Measurements from ENCODE around the gene ZFYVE26. TPM values are rescaled to one million over a fixed set of nuclear protein-coding genes. Genes with fewer than 3 reads are reported as not detected.

The ZFYVE26 gene
- total and polyA plus RNA-seq, 12 donors: 6.6 to 33.6 (median 22.1) TPM

- intact Hi-C loops (cut with DNase I): no loop called here
- H3K4me3 ChIP-seq: peak overlapping the region; percentile 6 to 96 (median 50)
- no peaks in the 10 kb centered on the region for H3K9me3 ChIP-seq (replicated peaks in 1 of 3)
- no peak for TF ChIP-seq POLR2A (IDR thresholded peaks at IDR 0.05)
- TF ChIP-seq, protein P1, sequence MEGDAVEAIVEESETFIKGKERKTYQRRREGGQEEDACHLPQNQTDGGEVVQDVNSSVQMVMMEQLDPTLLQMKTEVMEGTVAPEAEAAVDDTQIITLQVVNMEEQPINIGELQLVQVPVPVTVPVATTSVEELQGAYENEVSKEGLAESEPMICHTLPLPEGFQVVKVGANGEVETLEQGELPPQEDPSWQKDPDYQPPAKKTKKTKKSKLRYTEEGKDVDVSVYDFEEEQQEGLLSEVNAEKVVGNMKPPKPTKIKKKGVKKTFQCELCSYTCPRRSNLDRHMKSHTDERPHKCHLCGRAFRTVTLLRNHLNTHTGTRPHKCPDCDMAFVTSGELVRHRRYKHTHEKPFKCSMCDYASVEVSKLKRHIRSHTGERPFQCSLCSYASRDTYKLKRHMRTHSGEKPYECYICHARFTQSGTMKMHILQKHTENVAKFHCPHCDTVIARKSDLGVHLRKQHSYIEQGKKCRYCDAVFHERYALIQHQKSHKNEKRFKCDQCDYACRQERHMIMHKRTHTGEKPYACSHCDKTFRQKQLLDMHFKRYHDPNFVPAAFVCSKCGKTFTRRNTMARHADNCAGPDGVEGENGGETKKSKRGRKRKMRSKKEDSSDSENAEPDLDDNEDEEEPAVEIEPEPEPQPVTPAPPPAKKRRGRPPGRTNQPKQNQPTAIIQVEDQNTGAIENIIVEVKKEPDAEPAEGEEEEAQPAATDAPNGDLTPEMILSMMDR (IDR thresholded peaks at IDR 0.05): no peak
- peaks cover 0 to 28% of the 10 kb centered on the region in 2 donors for H3K36me3 ChIP-seq (replicated peaks in 1 of 2)
- no peaks in the 10 kb centered on the region for H3K27me3 ChIP-seq
- 3 to 8% (median 4%) methylated on average over 14 of the region's 14 CpGs for WGBS, 4 donors
- peak in 4 of 7 donors; percentile 18 to 33 (median 28) for DNase-seq
- peak overlapping the region; percentile 18 to 84 (median 62) for H3K27ac ChIP-seq
- H3K4me1 ChIP-seq (replicated peaks in 1 of 2): peaks cover 9 to 23% of the 10 kb centered on the region in 2 donors
Observed at GRCh38 chr14:67815573-67816225, 691 bp downstream of the ZFYVE26 start.

GRCh38 chr14:67814821-67815220 is 1.6 kb downstream of the ZFYVE26 start:
- TF ChIP-seq, protein P1 (IDR thresholded peaks at IDR 0.05): no peak
- TF ChIP-seq POLR2A (IDR thresholded peaks at IDR 0.05): no peak
- Histone ChIP-seq H3K27ac (no peak overlapping the region), H3K36me3 (replicated peaks in 1 of 2) (peaks cover 0 to 37% of the 10 kb centered on the region in 2 donors), H3K9me3 (replicated peaks in 1 of 3) (no peaks in the 10 kb centered on the region), H3K27me3 (no peaks in the 10 kb centered on the region), H3K4me1 (replicated peaks in 1 of 2) (peaks cover 9 to 16% of the 10 kb centered on the region in 2 donors), H3K4me3 (no peak overlapping the region)
- 69 to 73% (median 70%) methylated on average over 2 of the region's 2 CpGs for WGBS, 4 donors
- intact Hi-C loops (cut with DNase I): no loop called here
- no peak for DNase-seq

GRCh38 chr14:67806246-67806645 is 10.1 kb downstream of the ZFYVE26 start:
- H3K4me3 ChIP-seq: no peak overlapping the region
- H3K4me1 ChIP-seq (replicated peaks in 1 of 2): no peaks in the 10 kb centered on the region
- intact Hi-C loops (cut with DNase I): no loop called here
- no peak for TF ChIP-seq POLR2A (IDR thresholded peaks at IDR 0.05)
- no peak for DNase-seq
- no peaks in the 10 kb centered on the region for H3K9me3 ChIP-seq (replicated peaks in 1 of 3)
- 80 to 94% (median 88%) methylated on average over 3 of the region's 3 CpGs for WGBS, 4 donors
- no peak overlapping the region for H3K27ac ChIP-seq
- H3K27me3 ChIP-seq: no peaks in the 10 kb centered on the region
- H3K36me3 ChIP-seq (replicated peaks in 1 of 2): peaks cover 0 to 99% of the 10 kb centered on the region in 2 donors

- TF ChIP-seq POLR2A (IDR thresholded peaks at IDR 0.05): no peak
- TF ChIP-seq, protein P1 (IDR thresholded peaks at IDR 0.05): no peak
- 94 to 99% (median 97%) methylated on average over 4 of the region's 4 CpGs for WGBS, 4 donors
- no peaks in the 10 kb centered on the region for H3K27me3 ChIP-seq
- no peaks in the 10 kb centered on the region for H3K4me1 ChIP-seq (replicated peaks in 1 of 2)
- H3K27ac ChIP-seq: no peak overlapping the region
- no peaks in the 10 kb centered on the region for H3K9me3 ChIP-seq (replicated peaks in 1 of 3)
- H3K36me3 ChIP-seq (replicated peaks in 1 of 2): peaks cover 0 to 99% of the 10 kb centered on the region in 2 donors
- DNase-seq: no peak
- H3K4me3 ChIP-seq: no peak overlapping the region
- intact Hi-C loops (cut with DNase I): no loop called here
Observed at GRCh38 chr14:67800743-67801142, 15.6 kb downstream of the ZFYVE26 start.

GRCh38 chr14:67798731-67799130 is 17.7 kb downstream of the ZFYVE26 start:
- TF ChIP-seq, protein P1 (IDR thresholded peaks at IDR 0.05): no peak
- DNase-seq: no peak
- peaks cover 0 to 97% of the 10 kb centered on the region in 2 donors for H3K36me3 ChIP-seq (replicated peaks in 1 of 2)
- WGBS, 4 donors: 81 to 97% (median 84%) methylated on average over 20 of the region's 20 CpGs
- no peaks in the 10 kb centered on the region for H3K27me3 ChIP-seq
- no peak overlapping the region for H3K4me3 ChIP-seq
- no peaks in the 10 kb centered on the region for H3K4me1 ChIP-seq (replicated peaks in 1 of 2)
- H3K27ac ChIP-seq: no peak overlapping the region
- intact Hi-C loops (cut with DNase I): no loop called here
- no peaks in the 10 kb centered on the region for H3K9me3 ChIP-seq (replicated peaks in 1 of 3)
